OCI-LY1 (cell line): ENCODE measurements around the gene CUX1.

Source experiments
- EZH2 ChIP-seq: fragments of 200-600 bp; sonication (generic), shearing (Covaris generic); IDR thresholded peaks from 2 replicates; pipeline ENCODE4 v1.8.0; 2017; ENCODE audit warnings: borderline replicate concordance, mixed run types, mild to moderate bottlenecking, antibody characterized with exemption, low read length, moderate library complexity, mixed read lengths
- TF ChIP-seq, protein P1 (sequence below): fragments of 200-600 bp; sonication (generic), shearing (Covaris generic); IDR thresholded peaks from 2 replicates; pipeline ENCODE4 v1.5.1; 2017; ENCODE audit warnings: mild to moderate bottlenecking, antibody characterized with exemption, low read length, moderate library complexity, mixed read lengths

DNA sequence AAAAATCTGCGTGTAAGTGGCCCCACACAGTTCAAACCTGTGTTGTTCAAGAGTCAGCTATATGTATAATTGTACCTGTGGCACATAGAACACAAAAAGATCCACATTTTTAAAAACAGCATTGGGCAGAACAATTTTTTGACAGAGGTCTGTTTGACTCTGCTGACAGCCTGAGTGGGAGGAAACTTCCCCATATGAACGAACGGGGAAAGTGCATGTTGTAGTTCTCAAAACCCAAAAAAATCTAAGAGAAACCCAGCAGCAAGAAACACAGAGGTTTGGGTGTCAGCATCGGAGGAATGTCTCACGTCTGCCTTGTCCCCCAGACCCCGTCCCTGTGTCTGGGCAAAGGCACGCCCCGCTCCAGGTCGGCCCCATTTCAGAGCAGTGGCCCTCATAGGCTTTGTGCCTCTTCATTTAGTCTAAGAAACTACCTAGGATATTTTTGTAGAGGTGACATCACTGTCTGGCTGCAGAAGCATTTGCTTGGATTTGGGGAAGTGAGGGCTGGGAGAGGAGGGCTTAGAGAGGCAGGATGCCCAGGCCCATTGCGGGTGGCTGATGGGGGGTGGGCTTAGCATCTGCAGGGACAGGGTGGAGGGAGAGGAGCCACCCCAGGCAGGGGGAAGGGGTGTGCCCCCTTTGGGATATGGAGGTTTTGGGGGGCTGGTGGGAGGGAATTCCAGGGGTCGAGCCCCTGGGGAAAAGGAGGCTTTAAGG lies 11.0 kb downstream of the CUX1 start:
- TF ChIP-seq, protein P1, sequence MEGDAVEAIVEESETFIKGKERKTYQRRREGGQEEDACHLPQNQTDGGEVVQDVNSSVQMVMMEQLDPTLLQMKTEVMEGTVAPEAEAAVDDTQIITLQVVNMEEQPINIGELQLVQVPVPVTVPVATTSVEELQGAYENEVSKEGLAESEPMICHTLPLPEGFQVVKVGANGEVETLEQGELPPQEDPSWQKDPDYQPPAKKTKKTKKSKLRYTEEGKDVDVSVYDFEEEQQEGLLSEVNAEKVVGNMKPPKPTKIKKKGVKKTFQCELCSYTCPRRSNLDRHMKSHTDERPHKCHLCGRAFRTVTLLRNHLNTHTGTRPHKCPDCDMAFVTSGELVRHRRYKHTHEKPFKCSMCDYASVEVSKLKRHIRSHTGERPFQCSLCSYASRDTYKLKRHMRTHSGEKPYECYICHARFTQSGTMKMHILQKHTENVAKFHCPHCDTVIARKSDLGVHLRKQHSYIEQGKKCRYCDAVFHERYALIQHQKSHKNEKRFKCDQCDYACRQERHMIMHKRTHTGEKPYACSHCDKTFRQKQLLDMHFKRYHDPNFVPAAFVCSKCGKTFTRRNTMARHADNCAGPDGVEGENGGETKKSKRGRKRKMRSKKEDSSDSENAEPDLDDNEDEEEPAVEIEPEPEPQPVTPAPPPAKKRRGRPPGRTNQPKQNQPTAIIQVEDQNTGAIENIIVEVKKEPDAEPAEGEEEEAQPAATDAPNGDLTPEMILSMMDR, result no peak
- no peak for TF ChIP-seq EZH2
